ENCODE data around the gene PLEKHJ1. TPM values are rescaled to one million over a fixed set of nuclear protein-coding genes. Genes with fewer than 3 reads are reported as not detected.

The PLEKHJ1 gene
- total RNA-seq, 1 experiment from 2014 or later: 189 TPM

DNA sequence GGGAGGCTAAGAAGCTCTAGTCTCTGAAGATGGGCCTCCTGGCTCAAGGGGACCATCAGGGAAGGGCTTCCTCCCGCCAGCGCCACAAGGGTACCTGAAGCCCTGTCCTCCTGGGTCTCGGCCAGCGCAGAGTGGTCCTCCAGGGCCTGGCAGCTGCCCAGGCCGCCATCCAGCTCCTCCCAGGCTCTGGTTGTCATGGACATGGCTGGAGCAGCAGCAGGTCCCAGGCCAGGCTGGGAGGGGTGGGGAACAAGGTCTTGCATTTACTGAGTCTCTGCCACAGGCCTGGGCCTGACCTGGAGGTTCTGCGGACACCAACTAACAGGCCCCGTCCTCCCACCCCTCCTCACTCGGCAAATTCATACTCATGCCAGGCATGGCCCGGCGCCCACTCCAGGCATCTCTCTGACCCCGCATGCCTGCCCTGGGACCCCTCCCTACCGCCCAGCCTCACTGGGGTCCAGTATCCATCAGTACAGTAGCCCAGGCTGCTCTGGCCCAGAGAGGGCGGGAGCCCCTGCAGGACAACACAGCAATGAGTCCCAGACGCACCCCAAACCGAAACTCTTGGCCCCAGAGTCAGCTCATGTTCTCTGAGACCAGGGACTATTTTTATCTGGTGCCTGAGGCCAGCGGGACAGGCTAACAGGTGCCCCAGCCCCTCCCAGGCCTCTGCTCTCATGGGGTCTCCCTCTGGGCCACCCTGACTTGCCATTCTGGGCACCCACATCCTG is 19.1 kb upstream of the PLEKHJ1 start (continued):
- TF ChIP-seq, protein P1, sequence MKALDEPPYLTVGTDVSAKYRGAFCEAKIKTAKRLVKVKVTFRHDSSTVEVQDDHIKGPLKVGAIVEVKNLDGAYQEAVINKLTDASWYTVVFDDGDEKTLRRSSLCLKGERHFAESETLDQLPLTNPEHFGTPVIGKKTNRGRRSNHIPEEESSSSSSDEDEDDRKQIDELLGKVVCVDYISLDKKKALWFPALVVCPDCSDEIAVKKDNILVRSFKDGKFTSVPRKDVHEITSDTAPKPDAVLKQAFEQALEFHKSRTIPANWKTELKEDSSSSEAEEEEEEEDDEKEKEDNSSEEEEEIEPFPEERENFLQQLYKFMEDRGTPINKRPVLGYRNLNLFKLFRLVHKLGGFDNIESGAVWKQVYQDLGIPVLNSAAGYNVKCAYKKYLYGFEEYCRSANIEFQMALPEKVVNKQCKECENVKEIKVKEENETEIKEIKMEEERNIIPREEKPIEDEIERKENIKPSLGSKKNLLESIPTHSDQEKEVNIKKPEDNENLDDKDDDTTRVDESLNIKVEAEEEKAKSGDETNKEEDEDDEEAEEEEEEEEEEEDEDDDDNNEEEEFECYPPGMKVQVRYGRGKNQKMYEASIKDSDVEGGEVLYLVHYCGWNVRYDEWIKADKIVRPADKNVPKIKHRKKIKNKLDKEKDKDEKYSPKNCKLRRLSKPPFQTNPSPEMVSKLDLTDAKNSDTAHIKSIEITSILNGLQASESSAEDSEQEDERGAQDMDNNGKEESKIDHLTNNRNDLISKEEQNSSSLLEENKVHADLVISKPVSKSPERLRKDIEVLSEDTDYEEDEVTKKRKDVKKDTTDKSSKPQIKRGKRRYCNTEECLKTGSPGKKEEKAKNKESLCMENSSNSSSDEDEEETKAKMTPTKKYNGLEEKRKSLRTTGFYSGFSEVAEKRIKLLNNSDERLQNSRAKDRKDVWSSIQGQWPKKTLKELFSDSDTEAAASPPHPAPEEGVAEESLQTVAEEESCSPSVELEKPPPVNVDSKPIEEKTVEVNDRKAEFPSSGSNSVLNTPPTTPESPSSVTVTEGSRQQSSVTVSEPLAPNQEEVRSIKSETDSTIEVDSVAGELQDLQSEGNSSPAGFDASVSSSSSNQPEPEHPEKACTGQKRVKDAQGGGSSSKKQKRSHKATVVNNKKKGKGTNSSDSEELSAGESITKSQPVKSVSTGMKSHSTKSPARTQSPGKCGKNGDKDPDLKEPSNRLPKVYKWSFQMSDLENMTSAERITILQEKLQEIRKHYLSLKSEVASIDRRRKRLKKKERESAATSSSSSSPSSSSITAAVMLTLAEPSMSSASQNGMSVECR (CRISPR knock-in tag; IDR thresholded peaks at IDR 0.05; ENCODE audit: borderline replicate concordance): no peak

DNA sequence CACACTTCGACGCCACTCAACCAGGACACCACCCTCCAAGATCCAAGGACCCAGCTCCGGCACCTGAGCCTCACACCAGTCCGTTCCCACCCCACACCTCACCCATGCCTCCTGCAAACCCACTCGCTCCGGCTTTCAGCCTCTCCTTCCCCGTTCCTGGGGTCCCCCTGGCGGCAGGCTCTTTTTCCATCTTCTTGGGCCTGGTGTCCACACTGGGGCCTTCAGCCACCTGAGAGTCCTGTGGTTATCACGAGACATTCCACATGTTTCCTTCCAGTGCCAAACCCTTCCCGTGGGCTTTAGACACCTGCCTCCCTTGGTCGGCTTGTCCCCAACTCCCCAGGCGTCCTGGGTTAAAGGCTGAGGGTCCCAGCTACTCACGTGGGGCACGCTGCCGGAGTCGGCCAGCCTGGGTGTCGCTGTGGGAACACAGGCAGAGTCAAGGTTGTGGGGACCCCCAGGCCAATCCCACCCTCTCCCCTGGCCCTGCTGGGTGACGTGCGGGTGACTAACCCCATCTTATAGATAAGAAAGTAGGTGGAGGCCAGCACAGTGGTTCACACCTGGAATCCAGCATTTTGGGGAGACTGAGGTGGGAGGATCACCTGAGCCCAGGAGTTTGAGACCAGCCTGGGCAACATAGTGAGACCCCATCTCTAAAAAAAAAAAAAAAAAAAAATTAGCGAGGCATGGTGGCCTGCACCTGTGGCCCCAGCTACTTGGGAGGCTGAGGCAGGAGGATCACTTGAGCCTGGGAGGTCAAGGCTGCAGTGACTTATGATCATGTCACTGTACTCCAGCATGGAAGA is 18.1 kb upstream of the PLEKHJ1 start:
- no peaks in the 10 kb centered on the region for H3K9me3 Mint-ChIP-seq
- H3K36me3 Mint-ChIP-seq: no peaks in the 10 kb centered on the region
- peaks cover 3% of the 10 kb centered on the region; the same call in 1 of the 2 replicates for H3K4me1 Mint-ChIP-seq
- no peak overlapping the region for H3K27ac Mint-ChIP-seq
- ChIA-PET POLR2A (interaction anchor here (1.3 to 1.5 kb wide), 2 partner anchors 11 to 15 kb away, joined by 3 to 4 read pairs; no protein-coding TSS in a partner anchor), CTCF (interaction anchor here (0.6 to 6.2 kb wide), 25 partner anchors 7 to 222 kb away, joined by 3 to 65 read pairs (median 6); partner anchors contain the start of genes AP3D1, GADD45B and PLEKHJ1)
- peak overlapping the region; percentile 69 for H3K4me3 Mint-ChIP-seq
- ATAC-seq (peak; percentile 30), DNase-seq (ENCODE audit: low spot score) (peak; percentile 86)
- TF ChIP-seq, protein P2, sequence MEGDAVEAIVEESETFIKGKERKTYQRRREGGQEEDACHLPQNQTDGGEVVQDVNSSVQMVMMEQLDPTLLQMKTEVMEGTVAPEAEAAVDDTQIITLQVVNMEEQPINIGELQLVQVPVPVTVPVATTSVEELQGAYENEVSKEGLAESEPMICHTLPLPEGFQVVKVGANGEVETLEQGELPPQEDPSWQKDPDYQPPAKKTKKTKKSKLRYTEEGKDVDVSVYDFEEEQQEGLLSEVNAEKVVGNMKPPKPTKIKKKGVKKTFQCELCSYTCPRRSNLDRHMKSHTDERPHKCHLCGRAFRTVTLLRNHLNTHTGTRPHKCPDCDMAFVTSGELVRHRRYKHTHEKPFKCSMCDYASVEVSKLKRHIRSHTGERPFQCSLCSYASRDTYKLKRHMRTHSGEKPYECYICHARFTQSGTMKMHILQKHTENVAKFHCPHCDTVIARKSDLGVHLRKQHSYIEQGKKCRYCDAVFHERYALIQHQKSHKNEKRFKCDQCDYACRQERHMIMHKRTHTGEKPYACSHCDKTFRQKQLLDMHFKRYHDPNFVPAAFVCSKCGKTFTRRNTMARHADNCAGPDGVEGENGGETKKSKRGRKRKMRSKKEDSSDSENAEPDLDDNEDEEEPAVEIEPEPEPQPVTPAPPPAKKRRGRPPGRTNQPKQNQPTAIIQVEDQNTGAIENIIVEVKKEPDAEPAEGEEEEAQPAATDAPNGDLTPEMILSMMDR (IDR thresholded peaks at IDR 0.05): peak; percentile 46; the same call in 1 of the 2 replicates
- TF ChIP-seq ZNF121 (CRISPR knock-in tag; IDR thresholded peaks at IDR 0.05): peak; percentile 27; the same call in 1 of the 2 replicates
- TF ChIP-seq, protein P3, sequence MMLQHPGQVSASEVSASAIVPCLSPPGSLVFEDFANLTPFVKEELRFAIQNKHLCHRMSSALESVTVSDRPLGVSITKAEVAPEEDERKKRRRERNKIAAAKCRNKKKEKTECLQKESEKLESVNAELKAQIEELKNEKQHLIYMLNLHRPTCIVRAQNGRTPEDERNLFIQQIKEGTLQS (CRISPR knock-in tag; conservative IDR thresholded peaks at IDR 0.05): no peak
- H3K27me3 Mint-ChIP-seq (ENCODE audit: low read depth): peaks cover 39% of the 10 kb centered on the region

DNA sequence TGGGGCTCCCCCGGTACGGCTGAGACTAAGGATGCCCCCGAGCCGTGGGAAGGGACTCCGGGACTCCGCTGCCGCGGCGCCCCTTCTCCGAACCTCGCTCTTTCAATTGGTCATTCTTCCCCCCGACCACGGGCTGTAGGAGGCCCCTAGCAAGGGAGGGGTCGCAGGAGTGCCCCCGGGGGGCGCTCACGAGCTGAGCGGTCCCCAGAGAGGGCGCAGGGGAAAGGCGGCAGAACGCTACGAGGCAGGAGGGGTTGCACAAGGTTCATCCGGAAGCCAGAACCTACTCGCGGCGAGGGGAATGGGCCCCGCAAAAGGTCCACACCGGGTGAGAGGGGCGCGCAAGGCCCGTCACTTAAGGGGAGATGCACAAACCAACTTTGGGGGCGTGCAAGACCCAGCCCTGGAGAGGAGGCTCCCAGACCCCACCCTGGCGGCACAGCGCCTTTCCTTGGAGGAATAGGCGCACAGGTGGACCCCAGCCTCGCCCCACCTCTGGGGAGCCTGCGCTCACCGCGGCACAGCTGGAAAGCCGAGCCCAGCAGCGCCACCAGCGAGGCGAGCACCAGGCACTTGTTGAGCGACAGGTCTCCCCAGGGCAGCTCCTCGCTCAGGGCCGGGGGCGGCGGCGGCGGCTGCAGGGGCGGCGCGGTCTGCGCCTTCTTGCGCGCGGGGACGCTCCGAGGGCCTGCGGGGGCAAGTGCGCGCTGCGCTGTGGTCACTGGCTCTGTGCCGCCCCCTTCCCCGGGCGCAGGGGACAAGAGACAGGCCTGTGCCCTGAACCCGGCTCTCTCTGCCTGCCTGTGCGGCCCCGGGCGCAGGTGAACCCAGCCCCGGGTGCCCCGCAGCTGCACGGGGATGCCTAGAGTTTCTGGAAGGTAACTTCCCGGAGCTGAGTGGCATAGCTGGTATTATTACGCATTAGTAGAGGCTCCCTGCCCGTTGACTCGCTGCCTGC is 17.3 kb upstream of the PLEKHJ1 start:
- H3K9me3 Mint-ChIP-seq: no peaks in the 10 kb centered on the region
- H3K36me3 Mint-ChIP-seq: no peaks in the 10 kb centered on the region
- ChIA-PET POLR2A (interaction anchor here (0.6 to 1.5 kb wide), 4 partner anchors 10 to 63 kb away, joined by 3 to 4 read pairs (median 4); no protein-coding TSS in a partner anchor), CTCF (interaction anchor here (0.6 to 6.2 kb wide), 30 partner anchors 8 to 308 kb away, joined by 3 to 65 read pairs (median 5); partner anchors contain the start of genes AP3D1, GADD45B, LINGO3 and PLEKHJ1)
- H3K4me1 Mint-ChIP-seq: peaks cover 3% of the 10 kb centered on the region; the same call in 1 of the 2 replicates
- ATAC-seq: peak; percentile 38
- no peak overlapping the region for H3K27ac Mint-ChIP-seq
- DNase-seq (ENCODE audit: low spot score): peak; percentile 72
- peak overlapping the region; percentile 69 for H3K4me3 Mint-ChIP-seq
- H3K27me3 Mint-ChIP-seq (ENCODE audit: low read depth): peaks cover 36% of the 10 kb centered on the region
- TF ChIP-seq RELA (CRISPR knock-in tag; IDR thresholded peaks at IDR 0.05; ENCODE audit: borderline replicate concordance) (0 out of 2 replicates have a peak, but pooled peaks have one; percentile 3), NR2C2 (CRISPR knock-in tag; IDR thresholded peaks at IDR 0.05) (no peak), ELF4 (CRISPR knock-in tag; IDR thresholded peaks at IDR 0.05; ENCODE audit: low read depth) (no peak), ATF1 (CRISPR knock-in tag; IDR thresholded peaks at IDR 0.05) (peak; percentile 34; the same call in 1 of the 2 replicates), SP1 (CRISPR knock-in tag; conservative IDR thresholded peaks at IDR 0.05) (no peak), GABPB1 (CRISPR knock-in tag; IDR thresholded peaks at IDR 0.05) (peak; percentile 27; the same call in 1 of the 2 replicates), ZNF138 (CRISPR knock-in tag; conservative IDR thresholded peaks at IDR 0.05) (no peak), ZNF317 (CRISPR knock-in tag; IDR thresholded peaks at IDR 0.05; ENCODE audit: borderline replicate concordance, low read depth) (0 out of 2 replicates have a peak, but pooled peaks have one; percentile 13)
- TF ChIP-seq, protein P4, sequence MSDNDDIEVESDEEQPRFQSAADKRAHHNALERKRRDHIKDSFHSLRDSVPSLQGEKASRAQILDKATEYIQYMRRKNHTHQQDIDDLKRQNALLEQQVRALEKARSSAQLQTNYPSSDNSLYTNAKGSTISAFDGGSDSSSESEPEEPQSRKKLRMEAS (CRISPR knock-in tag; IDR thresholded peaks at IDR 0.05): peak; percentile 54; the same call in 1 of the 2 replicates
- TF ChIP-seq, protein P5, sequence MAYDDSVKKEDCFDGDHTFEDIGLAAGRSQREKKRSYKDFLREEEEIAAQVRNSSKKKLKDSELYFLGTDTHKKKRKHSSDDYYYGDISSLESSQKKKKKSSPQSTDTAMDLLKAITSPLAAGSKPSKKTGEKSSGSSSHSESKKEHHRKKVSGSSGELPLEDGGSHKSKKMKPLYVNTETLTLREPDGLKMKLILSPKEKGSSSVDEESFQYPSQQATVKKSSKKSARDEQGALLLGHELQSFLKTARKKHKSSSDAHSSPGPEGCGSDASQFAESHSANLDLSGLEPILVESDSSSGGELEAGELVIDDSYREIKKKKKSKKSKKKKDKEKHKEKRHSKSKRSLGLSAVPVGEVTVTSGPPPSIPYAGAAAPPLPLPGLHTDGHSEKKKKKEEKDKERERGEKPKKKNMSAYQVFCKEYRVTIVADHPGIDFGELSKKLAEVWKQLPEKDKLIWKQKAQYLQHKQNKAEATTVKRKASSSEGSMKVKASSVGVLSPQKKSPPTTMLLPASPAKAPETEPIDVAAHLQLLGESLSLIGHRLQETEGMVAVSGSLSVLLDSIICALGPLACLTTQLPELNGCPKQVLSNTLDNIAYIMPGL (CRISPR knock-in tag; IDR thresholded peaks at IDR 0.05): peak; percentile 91
- TF ChIP-seq, protein P2 (IDR thresholded peaks at IDR 0.05): peak; percentile 50; the same call in 1 of the 2 replicates

All from WTC11 (cell line).